IPS-18a (cell line): Measurements from ENCODE around the gene BACH2.
"Not testable (repeated sequence)": the region's sequence is repeated elsewhere in the genome, so short reads cannot be mapped to it uniquely, and the experiment has no call there.

Experiments used
- H3K27ac ChIP-seq: one replicate; pipeline ENCODE4 v1.5.1; 2013; ENCODE audit warnings: low read length
- H3K27me3 ChIP-seq: one replicate; pipeline ENCODE4 v1.6.1; 2013; ENCODE audit warnings: mild to moderate bottlenecking, low read length; ENCODE audit not compliant: control insufficient read depth, insufficient read depth
- H3K36me3 ChIP-seq: one replicate; pipeline ENCODE4 v1.6.1; 2013; ENCODE audit warnings: low read depth, low read length; ENCODE audit not compliant: control insufficient read depth
- H3K4me1 ChIP-seq: one replicate; pipeline ENCODE4 v1.6.1; 2013; ENCODE audit warnings: low read depth, low read length; ENCODE audit not compliant: control insufficient read depth
- H3K4me3 ChIP-seq: one replicate; pipeline ENCODE4 v1.5.1; 2013; ENCODE audit warnings: low read length
- H3K9ac ChIP-seq: one replicate; pipeline ENCODE4 v1.6.1; 2013; ENCODE audit warnings: mild to moderate bottlenecking, low read length, moderate library complexity
- H3K9me3 ChIP-seq: one replicate; pipeline ENCODE4 v1.6.1; 2013; ENCODE audit warnings: low read depth, low read length; ENCODE audit not compliant: control insufficient read depth

Gene BACH2

GRCh38 chr6:90219209-90219985 lies 77.2 kb downstream of the BACH2 start:
- H3K27me3 ChIP-seq: no peaks in the 10 kb centered on the region
- no peaks in the 10 kb centered on the region for H3K36me3 ChIP-seq
- H3K4me3 ChIP-seq: no peak overlapping the region
- peaks cover 51% of the 10 kb centered on the region for H3K4me1 ChIP-seq
- no peaks in the 10 kb centered on the region for H3K9me3 ChIP-seq
- peak overlapping the region; percentile 70 for H3K9ac ChIP-seq
- peak overlapping the region; percentile 92 for H3K27ac ChIP-seq

- no peaks in the 10 kb centered on the region for H3K27me3 ChIP-seq
- H3K9ac ChIP-seq: peak overlapping the region; percentile 70
- peak overlapping the region; percentile 92 for H3K27ac ChIP-seq
- no peaks in the 10 kb centered on the region for H3K36me3 ChIP-seq
- peaks cover 51% of the 10 kb centered on the region for H3K4me1 ChIP-seq
- peak overlapping the region; percentile 37 for H3K4me3 ChIP-seq
- no peaks in the 10 kb centered on the region for H3K9me3 ChIP-seq
Observed at GRCh38 chr6:90218959-90219208, 77.8 kb downstream of the BACH2 start.

GRCh38 chr6:90217506-90218127 lies 79.0 kb downstream of the BACH2 start:
- no peaks in the 10 kb centered on the region for H3K9me3 ChIP-seq
- peak overlapping the region; percentile 37 for H3K4me3 ChIP-seq
- peak overlapping the region; percentile 92 for H3K27ac ChIP-seq
- H3K4me1 ChIP-seq: peaks cover 51% of the 10 kb centered on the region
- H3K27me3 ChIP-seq: no peaks in the 10 kb centered on the region
- no peaks in the 10 kb centered on the region for H3K36me3 ChIP-seq
- H3K9ac ChIP-seq: peak overlapping the region; percentile 70

- H3K36me3 ChIP-seq: no peaks in the 10 kb centered on the region
- H3K4me1 ChIP-seq: peaks cover 51% of the 10 kb centered on the region
- no peaks in the 10 kb centered on the region for H3K9me3 ChIP-seq
- no peaks in the 10 kb centered on the region for H3K27me3 ChIP-seq
- H3K9ac ChIP-seq: no peak overlapping the region
- no peak overlapping the region for H3K4me3 ChIP-seq
- no peak overlapping the region for H3K27ac ChIP-seq
Observed at GRCh38 chr6:90216072-90216977, 80.3 kb downstream of the BACH2 start.

GRCh38 chr6:90214966-90215365 lies 81.7 kb downstream of the BACH2 start:
- Histone ChIP-seq H3K4me3 (no peak overlapping the region), H3K36me3 (no peaks in the 10 kb centered on the region), H3K4me1 (peaks cover 44% of the 10 kb centered on the region), H3K27ac (no peak overlapping the region), H3K9me3 (no peaks in the 10 kb centered on the region), H3K27me3 (no peaks in the 10 kb centered on the region), H3K9ac (no peak overlapping the region)

GRCh38 chr6:90214461-90214860 lies 82.2 kb downstream of the BACH2 start:
- Histone ChIP-seq H3K27ac (no peak overlapping the region), H3K9ac (no peak overlapping the region), H3K4me1 (peaks cover 39% of the 10 kb centered on the region)

GRCh38 chr6:90212274-90212673 lies 84.4 kb downstream of the BACH2 start:
- H3K9ac ChIP-seq: no peak overlapping the region
- no peaks in the 10 kb centered on the region for H3K9me3 ChIP-seq
- H3K4me1 ChIP-seq: peaks cover 18% of the 10 kb centered on the region
- no peaks in the 10 kb centered on the region for H3K36me3 ChIP-seq
- H3K27ac ChIP-seq: no peak overlapping the region
- no peak overlapping the region for H3K4me3 ChIP-seq
- no peaks in the 10 kb centered on the region for H3K27me3 ChIP-seq

More at GRCh38 chr6:90214461-90214860, 82.2 kb downstream of the BACH2 start:
- Histone ChIP-seq H3K27me3 (no peaks in the 10 kb centered on the region), H3K9me3 (no peaks in the 10 kb centered on the region), H3K4me3 (no peak overlapping the region), H3K36me3 (no peaks in the 10 kb centered on the region)

- Histone ChIP-seq H3K27me3 (no peaks in the 10 kb centered on the region), H3K4me3 (no peak overlapping the region), H3K27ac (no peak overlapping the region), H3K36me3 (no peaks in the 10 kb centered on the region), H3K9ac (no peak overlapping the region), H3K9me3 (no peaks in the 10 kb centered on the region), H3K4me1 (no peaks in the 10 kb centered on the region)
Observed at GRCh38 chr6:90209527-90209926, 87.1 kb downstream of the BACH2 start.

- H3K27ac ChIP-seq, H3K36me3 ChIP-seq, H3K4me3 ChIP-seq, H3K9ac ChIP-seq, H3K4me1 ChIP-seq, H3K9me3 ChIP-seq, H3K27me3 ChIP-seq: not testable (repeated sequence)
Observed at GRCh38 chr6:90208690-90209089, 88.0 kb downstream of the BACH2 start.

GRCh38 chr6:90204327-90205056 lies 92.2 kb downstream of the BACH2 start:
- Histone ChIP-seq H3K27ac (no peak overlapping the region), H3K9ac (no peak overlapping the region), H3K4me1 (no peaks in the 10 kb centered on the region), H3K36me3 (no peaks in the 10 kb centered on the region), H3K9me3 (no peaks in the 10 kb centered on the region), H3K4me3 (no peak overlapping the region), H3K27me3 (no peaks in the 10 kb centered on the region)

- H3K9ac ChIP-seq: no peak overlapping the region
- H3K27me3 ChIP-seq: no peaks in the 10 kb centered on the region
- no peak overlapping the region for H3K27ac ChIP-seq
- H3K4me1 ChIP-seq: no peaks in the 10 kb centered on the region
- H3K4me3 ChIP-seq: no peak overlapping the region
- no peaks in the 10 kb centered on the region for H3K36me3 ChIP-seq
- H3K9me3 ChIP-seq: no peaks in the 10 kb centered on the region
Observed at GRCh38 chr6:90203672-90204071, 93.0 kb downstream of the BACH2 start.
